ENCODE results near the gene PRKAA2. TPM values are rescaled to one million over a fixed set of nuclear protein-coding genes. Genes with fewer than 3 reads are reported as not detected.

The PRKAA2 gene
- total and polyA plus RNA-seq, 2 experiments from 2014 or later = 6.4 to 15.0 TPM

DNA sequence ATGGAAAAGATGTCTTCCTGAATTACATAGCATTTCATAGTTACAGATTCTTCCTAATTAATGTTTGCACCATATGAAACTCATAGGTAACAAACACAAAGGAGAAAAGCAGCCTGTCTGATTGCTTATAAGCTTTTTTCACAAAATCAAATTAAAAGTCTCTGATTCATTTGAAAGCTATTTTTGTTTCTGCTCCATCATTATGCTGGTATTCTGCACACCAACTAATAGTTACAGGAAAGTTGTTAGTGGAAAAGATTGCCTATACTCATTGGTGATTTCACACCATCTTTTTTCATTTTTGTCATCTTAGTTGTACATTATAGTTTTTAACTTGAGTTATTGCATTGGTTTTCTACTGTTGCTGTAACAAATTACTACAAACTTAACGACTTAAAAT lies 70.0 kb downstream of the PRKAA2 start:
- DNase-seq (ENCODE audit: low read depth in 1 of 2, low spot score in 1 of 2) = no peak
- Histone ChIP-seq H3K27me3 (no peaks in the 10 kb centered on the region), H3K9me3 (ENCODE audit: low read depth) (no peaks in the 10 kb centered on the region), H3K4me1 (ENCODE audit: low read depth) (no peaks in the 10 kb centered on the region), H3K36me3 (no peaks in the 10 kb centered on the region), H3K4me3 (no peak overlapping the region), H3K27ac (no peak overlapping the region)
- TF ChIP-seq, protein P1, sequence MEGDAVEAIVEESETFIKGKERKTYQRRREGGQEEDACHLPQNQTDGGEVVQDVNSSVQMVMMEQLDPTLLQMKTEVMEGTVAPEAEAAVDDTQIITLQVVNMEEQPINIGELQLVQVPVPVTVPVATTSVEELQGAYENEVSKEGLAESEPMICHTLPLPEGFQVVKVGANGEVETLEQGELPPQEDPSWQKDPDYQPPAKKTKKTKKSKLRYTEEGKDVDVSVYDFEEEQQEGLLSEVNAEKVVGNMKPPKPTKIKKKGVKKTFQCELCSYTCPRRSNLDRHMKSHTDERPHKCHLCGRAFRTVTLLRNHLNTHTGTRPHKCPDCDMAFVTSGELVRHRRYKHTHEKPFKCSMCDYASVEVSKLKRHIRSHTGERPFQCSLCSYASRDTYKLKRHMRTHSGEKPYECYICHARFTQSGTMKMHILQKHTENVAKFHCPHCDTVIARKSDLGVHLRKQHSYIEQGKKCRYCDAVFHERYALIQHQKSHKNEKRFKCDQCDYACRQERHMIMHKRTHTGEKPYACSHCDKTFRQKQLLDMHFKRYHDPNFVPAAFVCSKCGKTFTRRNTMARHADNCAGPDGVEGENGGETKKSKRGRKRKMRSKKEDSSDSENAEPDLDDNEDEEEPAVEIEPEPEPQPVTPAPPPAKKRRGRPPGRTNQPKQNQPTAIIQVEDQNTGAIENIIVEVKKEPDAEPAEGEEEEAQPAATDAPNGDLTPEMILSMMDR (IDR thresholded peaks at IDR 0.05; ENCODE audit: low read depth, low read length) = no peak

DNA sequence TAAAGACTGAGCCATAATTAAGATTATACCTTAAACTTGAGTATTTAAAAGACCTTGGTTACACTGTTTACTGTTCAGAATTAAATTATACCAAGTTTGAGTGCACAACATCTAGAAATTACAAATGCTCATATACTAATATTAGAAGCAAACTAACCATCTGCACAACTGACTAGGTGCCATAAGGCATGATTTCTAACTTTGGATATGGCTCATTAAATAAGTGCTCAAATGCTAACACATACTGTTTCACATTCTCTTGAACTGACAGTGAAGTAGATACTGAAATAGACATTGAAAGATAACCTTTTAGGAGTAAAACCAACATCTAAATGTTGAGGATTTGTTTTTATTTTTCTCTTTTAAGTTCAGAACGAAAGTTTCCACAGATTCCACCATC lies 74.1 kb downstream of the PRKAA2 start:
- Histone ChIP-seq H3K4me3 (no peak overlapping the region), H3K9me3 (ENCODE audit: low read depth) (no peaks in the 10 kb centered on the region), H3K27me3 (no peaks in the 10 kb centered on the region), H3K36me3 (no peaks in the 10 kb centered on the region), H3K4me1 (ENCODE audit: low read depth) (no peaks in the 10 kb centered on the region), H3K27ac (no peak overlapping the region)
- TF ChIP-seq, protein P1 (IDR thresholded peaks at IDR 0.05; ENCODE audit: low read depth, low read length) = no peak
- no peak for DNase-seq (ENCODE audit: low read depth in 1 of 2, low spot score in 1 of 2)

DNA sequence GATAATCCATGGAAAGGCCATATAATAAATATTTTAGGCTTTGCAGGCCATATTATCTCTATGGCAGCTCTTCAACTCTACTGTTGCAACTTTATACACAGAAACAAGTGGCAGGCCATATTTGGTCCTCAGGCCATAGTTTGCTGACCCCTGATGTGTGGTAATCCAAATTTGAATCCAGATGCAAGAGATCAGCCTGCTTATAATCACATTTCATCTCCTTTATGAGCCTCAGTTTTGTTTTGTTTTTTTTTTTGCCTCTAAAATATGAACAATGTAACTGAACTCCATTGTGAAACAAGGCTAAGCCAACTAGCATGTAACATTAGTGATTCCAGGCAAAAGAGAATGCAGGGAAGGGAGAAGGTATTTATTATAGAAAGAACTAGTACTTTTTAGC lies 81.6 kb downstream of the PRKAA2 start:
- H3K27ac ChIP-seq = no peak overlapping the region
- H3K4me1 ChIP-seq (ENCODE audit: low read depth) = peaks cover 3% of the 10 kb centered on the region
- TF ChIP-seq, protein P1 (IDR thresholded peaks at IDR 0.05; ENCODE audit: low read depth, low read length) = no peak
- no peak for DNase-seq (ENCODE audit: low read depth in 1 of 2, low spot score in 1 of 2)
- H3K36me3 ChIP-seq = no peaks in the 10 kb centered on the region
- no peak overlapping the region for H3K4me3 ChIP-seq
- H3K27me3 ChIP-seq = no peaks in the 10 kb centered on the region
- no peaks in the 10 kb centered on the region for H3K9me3 ChIP-seq (ENCODE audit: low read depth)

DNA sequence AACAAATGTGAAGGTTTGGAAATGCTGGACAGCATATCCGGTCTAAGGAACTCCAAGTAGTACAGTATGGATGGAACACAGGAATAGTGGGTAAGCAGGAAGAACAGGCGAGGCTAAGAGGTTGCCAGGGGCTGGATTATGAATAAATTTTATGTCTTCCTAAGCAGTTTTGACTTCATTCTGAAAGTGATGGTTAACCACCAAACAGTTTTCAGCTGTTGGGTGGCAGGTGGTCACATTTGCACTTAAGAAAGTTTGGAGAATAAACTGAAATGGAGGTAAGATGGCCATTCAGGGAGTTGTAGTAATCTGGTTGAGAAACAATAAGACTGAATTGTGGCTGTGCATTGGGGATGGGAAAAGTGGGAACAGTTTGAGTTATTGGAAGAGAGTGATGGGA lies 83.8 kb downstream of the PRKAA2 start:
- Histone ChIP-seq H3K36me3 (no peaks in the 10 kb centered on the region), H3K27me3 (no peaks in the 10 kb centered on the region), H3K4me1 (ENCODE audit: low read depth) (peaks cover 3% of the 10 kb centered on the region), H3K9me3 (ENCODE audit: low read depth) (no peaks in the 10 kb centered on the region), H3K27ac (no peak overlapping the region), H3K4me3 (no peak overlapping the region)
- no peak for DNase-seq (ENCODE audit: low read depth in 1 of 2, low spot score in 1 of 2)
- TF ChIP-seq, protein P1 (IDR thresholded peaks at IDR 0.05; ENCODE audit: low read depth, low read length) = no peak

DNA sequence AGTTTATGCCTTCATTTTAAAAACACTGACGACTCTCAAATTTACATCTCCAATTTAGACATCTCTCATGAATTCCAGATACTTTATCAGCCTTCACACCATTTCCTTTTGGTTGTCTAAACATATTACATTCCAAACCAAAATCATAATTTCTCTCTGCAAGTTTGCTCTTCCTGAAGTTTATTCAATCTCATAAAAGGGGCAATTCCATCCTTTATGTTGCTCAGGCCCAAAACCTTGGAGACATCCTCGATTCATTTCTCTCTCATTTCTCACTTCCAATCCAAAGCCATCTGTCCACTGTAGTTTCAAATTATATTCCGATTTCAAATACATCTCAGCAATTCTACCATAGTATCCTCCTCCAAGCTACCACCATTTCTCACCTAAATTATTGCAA lies 100.1 kb downstream of the PRKAA2 start:
- H3K9me3 ChIP-seq (ENCODE audit: low read depth) = no peaks in the 10 kb centered on the region
- DNase-seq (ENCODE audit: low read depth in 1 of 2, low spot score in 1 of 2) = no peak
- TF ChIP-seq, protein P1 (IDR thresholded peaks at IDR 0.05; ENCODE audit: low read depth, low read length) = no peak
- H3K27me3 ChIP-seq = no peaks in the 10 kb centered on the region
- no peaks in the 10 kb centered on the region for H3K4me1 ChIP-seq (ENCODE audit: low read depth)
- no peak overlapping the region for H3K4me3 ChIP-seq
- H3K27ac ChIP-seq = no peak overlapping the region
- no peaks in the 10 kb centered on the region for H3K36me3 ChIP-seq

All from cardiac muscle cell (in vitro differentiated cells and primary cell).